Cardiac septum (tissue), 1 donor: ENCODE results near the gene TBX21. TPM values are rescaled to one million over a fixed set of nuclear protein-coding genes. Genes with fewer than 3 reads are reported as not detected.
"Not testable (repeated sequence)": the region's sequence is repeated elsewhere in the genome, so short reads cannot be mapped to it uniquely, and the experiment has no call there.

Source experiments
- DNase-seq: peaks from one replicate; pipeline ENCODE4 v3.0.0-alpha.2; 2020; ENCODE audit warnings: low spot score
- intact Hi-C: fragments of 100-400 bp; cut with DNase I; formaldehyde crosslinking; loops from one replicate; pipeline ENCODE4 v1.14.0; 2022
- total RNA-seq: library from RNA; stranded (reverse); fragmentation: NEBNext Ultra II Directional; extraction: Animal tissue kit (Norgen Biotek cat#: 25700); gene quantifications from one replicate; pipeline ENCODE4 v1.2.1, GENCODE V29; 2021
- donor health status: DM: no; HTN: no; CAD: no.

Gene TBX21
- total RNA-seq, 1 donor from 2014 or later = 0.30 TPM

DNA sequence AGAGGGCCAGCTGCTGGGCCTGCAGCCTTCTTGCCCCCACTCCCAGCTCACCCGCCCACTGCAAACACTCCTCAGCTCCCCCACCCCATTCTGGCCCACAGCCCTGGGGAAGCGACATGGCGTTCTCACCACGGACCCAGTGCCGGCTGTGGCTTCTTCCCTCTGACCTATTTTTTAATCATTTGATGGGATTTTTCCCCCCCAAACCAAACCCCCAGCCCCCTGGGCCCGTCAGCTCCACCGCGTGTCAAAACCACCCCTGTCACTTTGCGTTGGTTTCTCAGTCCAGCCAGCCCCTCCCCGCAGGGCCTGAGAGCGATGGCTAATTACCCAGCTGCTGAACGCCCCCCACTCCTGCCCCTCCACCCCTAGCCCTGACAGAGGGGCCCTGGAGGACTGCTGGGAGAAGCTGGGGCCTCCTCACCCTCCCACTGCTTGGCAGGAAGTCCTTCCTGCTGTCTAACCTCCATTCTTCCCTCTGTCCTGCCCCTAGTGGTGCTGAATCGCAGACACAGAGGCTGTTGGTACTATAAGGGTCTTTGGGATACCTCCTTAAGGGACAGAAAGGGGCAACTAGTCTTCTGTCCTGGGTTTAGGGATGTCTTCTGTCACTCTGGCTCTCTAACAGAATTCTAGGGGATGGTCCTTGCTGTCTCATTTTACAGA is 7.5 kb upstream of the TBX21 start:
- intact Hi-C loops = no loop called here
- no peak for DNase-seq

DNA sequence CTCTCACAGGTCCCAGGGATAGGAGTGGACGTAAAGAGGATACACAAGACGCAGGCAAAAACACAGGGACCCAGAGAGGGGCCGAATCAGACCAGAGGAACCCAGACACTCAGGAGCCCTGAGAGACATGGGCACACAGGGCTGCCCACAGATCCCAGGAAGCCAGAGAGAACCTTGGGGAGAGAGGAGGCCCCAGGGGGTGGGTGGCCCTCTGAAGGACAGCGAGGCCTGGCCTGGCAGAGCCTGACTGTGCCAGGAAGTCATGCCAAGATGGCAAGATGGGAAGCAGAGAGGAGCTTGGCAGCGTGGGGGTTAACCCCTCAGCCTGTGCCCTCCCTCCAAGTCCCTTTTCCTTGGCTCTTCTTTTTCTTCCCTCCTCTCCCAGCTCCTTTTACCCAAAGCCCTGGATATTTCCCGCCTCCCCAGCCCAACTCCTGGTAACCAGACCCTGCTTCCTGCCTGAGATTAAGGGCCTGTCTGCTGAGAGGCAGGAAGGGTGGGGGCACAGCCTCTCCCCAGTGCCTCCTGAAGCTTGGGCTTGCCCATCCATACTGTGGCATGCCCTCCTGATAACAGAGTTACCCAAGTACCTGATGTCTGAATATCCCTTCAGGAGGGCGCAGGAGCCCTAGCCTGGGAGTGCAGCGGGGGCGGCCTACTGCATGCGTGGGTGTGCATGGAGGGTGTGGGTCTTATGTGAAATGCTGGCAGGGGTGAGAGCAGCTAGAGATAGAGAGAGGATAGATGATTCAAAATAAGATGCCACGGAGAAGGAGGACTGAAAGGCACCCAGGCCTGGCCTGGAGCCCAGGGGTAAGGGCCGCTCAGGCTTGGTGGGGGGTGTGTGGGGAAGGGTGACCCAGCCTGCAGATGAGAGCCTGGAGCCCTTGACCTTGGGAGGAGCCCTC is 6.0 kb upstream of the TBX21 start:
- intact Hi-C loops = no loop called here
- no peak for DNase-seq

DNA sequence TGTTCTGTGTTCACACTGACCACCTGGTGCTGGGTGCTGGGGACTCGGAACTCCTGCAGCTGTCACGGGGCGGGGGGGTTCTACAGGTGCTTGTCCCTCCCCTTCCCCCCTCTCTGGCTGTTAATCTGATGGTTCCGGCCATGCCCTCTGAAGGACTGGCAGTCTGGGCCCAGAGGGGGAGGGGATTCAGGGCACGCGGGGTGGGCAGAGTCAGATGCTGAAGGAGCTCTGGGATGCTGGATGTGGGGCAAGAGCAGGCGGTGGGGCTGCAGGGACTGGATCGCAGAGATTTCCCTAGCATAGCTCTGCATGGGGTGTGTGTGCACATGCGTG is 5.4 kb upstream of the TBX21 start:
- DNase-seq = no peak
- intact Hi-C loops = no loop called here

DNA sequence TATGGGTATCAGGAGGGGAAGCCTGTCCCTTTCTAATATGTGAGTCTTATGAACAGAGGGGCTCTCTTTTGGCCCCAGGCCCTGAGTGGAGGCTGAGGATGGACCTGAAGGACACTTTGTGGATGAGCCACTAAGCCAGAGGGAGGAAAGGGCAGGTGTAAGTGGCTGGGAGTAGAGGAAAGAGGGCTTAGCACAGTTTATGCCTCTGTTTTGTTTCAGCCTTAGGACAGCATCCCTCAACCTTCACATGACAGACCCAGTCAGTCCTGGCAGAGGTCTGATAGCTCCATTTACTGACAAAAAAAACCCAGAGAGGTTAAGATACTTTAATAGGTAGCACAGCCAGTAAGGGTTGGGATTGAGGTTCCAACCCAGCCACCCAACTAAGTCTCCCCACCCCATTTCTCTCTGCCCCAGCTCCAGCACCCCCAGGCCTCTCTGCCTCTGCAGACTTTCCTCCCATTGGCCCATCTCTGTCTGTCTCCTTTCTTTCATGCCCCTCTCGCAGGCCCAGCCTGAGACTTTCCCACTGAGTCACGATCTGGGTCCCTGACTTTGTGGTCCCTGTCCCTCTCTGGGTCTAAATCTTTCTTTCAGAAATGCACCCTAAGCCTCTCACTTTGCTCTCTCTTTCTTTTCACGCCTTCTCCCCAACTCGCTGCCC is 4.7 kb upstream of the TBX21 start:
- DNase-seq = no peak
- intact Hi-C loops = no loop called here

DNA sequence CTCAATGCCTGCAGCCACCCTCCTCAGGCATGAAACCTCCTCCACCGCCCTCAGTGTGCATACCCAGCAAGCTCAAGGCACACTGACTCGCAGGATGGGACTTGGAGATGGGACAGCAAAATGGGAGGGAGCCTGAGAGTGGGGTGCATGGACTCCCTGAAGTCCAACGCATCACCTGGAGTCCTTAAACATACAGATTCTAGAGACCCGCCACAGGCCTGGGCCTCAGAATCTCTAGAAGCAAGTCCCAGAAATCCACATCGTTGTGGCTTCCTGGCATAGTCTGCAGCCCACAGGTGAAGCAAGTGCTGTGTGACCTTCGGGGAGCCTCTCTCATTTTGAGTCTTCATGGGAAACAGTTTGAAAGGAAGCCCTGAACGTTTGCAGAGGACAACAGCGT is 3.6 kb upstream of the TBX21 start:
- intact Hi-C loops = no loop called here
- DNase-seq = no peak

DNA sequence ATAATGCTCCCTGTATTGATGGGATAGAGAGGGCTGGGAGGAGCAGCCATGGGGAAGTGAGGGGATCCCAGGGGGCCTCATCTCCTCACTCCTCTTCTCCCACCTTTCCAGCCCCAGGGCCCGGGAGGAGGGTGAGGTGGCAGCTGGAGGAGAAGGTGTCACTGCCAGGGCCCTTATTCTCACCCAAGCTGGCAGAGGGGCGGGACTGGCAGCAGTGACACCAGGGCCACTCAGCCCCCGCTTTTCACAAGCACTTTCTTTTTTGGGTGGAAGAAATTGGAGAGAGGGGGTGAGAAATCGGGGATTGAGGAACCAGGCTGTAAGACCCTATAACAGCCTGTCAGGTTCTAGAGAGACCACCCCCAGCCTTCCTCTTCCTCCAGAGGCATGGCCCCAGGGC is 2.4 kb upstream of the TBX21 start:
- intact Hi-C loops = no loop called here
- no peak for DNase-seq

DNA sequence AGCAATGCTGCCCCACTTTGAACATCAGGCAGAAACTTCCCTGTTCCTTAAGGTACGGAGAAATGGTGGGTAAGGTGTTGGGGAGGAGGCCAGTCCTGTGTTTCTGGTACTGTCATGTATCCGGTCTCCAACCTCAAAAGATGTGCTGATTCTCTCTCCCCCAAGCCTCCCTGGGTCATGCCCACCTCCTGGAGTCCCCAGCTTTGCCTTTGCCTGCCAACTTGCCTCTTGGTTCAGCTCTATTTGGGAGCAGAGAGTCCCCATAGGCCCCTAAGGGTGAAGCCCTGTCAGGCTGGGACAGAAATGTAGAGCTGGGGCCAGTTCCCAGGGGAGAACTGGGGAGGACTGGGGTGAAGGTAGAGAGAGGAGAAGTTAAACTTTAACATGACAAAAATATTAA is 1.6 kb upstream of the TBX21 start:
- intact Hi-C loops = no loop called here
- DNase-seq = no peak

DNA sequence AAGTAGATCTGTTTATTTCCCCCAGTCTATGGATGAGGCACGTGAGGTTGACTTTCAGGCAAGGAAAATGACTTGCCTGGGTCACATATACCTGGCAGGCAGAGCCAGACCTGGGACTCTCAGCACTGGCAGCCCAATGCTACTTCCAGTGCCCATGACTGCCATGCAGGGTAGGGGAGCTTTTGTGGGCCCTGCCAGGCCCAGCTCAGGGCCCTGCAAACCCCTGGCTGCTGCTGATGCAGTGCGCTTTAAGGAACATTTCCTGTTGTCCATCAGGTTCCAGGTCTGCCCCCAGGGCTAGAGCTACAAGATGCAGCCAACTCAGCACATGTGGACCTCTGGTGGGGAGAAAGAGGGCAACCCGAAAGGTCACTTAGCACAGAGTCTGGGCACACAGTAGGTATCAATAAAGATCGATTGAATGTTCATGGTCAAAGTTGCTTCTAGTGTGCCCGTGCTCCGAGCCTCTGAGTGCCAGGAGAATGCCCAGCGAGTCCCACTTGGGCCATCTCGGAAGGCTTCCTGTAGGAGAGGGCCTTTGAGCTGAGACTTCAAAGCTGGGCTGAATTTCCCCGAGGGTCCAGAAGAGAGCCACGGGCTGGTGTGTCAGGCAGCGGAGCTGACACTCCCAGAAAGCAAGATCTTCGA is 513 bp upstream of the TBX21 start:
- DNase-seq = peak; percentile 20
- intact Hi-C loops = no loop called here

DNA sequence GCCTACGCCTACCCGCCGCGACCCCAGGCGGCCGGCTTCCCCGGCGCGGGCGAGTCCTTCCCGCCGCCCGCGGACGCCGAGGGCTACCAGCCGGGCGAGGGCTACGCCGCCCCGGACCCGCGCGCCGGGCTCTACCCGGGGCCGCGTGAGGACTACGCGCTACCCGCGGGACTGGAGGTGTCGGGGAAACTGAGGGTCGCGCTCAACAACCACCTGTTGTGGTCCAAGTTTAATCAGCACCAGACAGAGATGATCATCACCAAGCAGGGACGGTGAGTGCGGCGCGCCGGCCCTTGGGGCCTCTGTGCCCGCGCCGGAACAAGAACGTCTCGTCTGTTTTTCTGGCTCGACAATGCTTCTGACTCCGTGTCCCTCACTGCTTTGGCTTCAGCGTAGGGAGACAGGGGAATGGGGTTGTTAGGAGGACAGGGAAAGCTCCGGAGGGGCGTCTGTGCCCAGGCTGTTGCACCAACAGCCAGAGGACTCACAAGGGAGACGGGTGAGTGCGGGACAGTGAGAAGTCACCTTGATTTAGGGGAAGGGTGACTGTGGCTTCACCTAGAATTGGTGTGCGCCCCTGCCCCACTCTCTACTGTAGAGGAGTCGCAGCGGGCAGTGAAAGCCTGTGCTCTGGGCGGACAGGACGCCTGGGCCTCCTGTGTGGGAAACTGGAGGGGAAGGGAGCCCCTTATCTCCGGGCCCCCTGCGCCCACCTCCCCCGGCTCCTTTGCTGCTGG is 806 bp downstream of the TBX21 start:
- intact Hi-C loops = no loop called here

DNA sequence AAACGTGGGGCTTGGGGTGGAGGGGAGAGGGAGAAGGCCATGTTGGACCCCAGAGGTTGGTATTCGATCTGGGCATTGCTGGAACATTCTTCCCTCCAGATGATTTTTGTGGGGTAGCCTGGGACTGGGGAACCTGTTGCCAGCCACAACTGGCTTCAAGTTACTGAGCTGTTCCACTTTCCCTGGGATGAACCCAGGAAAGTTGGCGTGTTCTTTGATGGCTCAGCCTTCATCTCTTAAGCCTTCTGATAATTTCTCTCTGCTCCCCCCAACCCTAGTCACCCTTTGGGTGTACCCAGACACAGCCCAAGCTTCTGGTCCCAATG is 2.1 kb downstream of the TBX21 start:
- no peak for DNase-seq
- intact Hi-C loops = no loop called here

More for the DNA sequence above, 806 bp downstream of the TBX21 start:
- DNase-seq = peak; percentile 49

DNA sequence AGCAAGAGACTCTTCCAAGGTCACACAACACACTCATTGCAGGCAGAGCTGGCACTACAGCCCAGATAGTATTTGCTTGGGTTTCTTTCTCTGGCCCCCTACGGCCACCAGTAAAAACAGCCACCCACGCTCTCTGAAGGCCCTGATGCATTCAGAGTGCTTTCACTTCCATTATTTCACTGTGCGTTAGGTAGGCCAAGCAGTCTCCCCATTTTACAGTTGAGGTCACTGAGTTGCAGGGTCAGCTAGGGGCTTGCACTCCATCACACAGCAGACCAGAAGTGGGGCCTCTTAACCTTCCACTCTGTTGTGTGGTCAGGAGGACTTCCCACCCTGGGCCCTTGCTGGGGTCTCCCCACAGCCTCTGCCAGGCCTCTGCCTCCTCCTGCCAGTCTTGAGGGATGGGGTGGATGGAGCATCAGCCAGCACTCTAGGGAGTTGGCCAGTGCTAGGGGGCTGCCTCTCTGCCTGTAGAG is 2.5 kb downstream of the TBX21 start:
- peak; percentile 61 for DNase-seq
- intact Hi-C loops = no loop called here

DNA sequence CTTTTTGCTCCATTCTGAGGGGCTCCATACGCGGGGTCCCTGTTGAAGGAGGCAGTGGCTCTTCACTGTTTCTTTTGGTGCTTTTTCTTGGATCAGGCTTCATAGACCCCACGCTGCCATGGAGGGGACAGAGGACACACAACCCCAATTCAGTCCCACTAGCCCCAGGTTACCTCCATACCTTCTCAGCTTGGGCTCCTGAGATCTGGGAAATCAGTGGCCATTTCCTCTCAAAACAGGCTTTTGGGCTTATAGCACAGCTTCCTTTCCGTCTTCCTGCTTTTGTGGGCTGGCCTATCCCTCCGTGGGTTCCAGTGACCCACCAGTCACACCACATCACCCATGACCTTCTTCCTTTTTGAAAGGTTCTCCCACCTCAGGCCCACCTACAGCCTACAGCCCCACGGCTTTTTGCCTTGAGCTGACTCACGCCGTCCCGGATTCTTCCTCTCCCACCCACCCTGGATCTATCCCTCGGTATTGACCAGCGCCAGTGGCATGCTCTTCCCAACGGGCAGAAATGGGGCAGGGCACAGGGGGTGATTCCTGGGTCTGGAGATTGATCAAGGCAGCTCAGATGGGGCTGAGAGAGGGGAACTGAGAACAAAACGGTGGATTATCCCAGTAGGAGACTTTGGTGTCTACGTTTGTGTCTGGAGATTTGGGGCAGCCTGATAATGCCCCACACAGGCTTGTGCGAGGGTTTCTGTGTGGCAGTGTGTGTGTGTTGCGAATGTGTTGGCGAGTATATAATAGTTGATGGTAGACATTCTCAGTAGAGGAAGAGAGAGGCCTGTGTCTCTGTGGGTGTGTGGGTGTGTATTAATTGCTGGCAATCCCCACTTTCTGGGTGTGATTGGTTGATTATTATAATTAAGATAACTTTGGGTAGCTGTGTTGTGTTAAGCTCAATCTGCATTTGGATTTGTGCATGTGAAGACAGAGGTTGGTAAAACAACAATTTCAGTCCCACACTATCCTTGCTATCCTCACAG is 3.8 kb downstream of the TBX21 start:
- intact Hi-C loops = no loop called here
- peak; percentile 63 for DNase-seq

DNA sequence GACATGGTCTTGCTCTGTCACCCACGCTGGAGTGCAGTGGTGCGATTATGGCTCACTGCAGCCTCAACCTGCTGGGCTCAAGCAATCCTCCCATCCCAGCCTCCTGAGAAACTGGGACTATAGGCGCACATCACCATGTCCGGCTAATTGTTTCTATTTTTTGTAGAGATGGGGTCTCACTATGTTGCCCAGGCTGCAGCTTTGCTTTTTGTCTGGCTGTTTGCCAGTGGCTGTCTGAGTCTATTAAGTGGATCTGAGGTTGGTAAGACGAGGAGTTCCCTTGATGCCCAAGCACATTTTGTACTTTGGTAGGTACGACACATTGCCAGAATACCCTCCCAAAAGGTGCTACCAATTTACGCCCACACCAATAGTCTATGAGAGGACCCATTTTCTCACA is 5.1 kb downstream of the TBX21 start:
- intact Hi-C loops = no loop called here
- DNase-seq = no peak

DNA sequence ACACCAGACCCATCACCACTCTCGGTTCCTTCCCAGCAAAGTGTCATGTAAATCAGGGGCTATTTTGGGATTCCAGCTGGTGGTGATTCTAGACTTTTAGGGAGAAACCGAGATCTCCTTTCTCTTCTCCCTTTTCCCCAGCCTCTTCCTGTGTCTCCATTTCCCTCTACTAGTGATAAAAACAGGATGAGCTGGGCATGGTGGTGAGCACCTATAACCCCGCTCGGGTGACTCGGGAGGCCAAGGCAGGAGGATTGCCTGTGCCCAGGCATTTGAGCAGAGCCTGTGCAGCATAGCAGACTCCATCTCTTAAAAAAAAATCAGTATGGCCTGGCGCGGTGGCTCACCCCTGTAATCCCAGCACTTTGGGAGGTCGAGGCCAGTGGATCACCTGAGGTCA is 6.1 kb downstream of the TBX21 start:
- no peak for DNase-seq
- intact Hi-C loops = no loop called here

DNA sequence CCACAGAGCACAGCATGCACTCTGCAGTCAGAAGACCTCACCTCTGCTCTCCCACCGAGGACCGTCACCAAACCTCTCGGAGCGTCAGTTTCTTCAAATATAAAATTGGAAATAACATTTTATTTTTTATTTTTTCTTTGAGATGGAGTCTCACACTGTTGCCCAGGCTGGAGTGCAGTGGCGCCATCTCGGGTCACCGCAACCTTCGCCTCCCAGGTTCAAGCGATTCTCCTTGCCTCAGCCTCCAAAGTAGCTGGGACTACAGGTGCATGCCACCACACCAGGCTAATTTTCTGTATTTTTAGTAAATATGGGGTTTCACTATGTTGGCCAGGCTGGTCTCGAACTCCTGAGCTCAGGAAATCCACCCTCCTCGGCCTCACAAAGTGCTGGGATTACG is 6.9 kb downstream of the TBX21 start:
- intact Hi-C loops = not testable (repeated sequence)

DNA sequence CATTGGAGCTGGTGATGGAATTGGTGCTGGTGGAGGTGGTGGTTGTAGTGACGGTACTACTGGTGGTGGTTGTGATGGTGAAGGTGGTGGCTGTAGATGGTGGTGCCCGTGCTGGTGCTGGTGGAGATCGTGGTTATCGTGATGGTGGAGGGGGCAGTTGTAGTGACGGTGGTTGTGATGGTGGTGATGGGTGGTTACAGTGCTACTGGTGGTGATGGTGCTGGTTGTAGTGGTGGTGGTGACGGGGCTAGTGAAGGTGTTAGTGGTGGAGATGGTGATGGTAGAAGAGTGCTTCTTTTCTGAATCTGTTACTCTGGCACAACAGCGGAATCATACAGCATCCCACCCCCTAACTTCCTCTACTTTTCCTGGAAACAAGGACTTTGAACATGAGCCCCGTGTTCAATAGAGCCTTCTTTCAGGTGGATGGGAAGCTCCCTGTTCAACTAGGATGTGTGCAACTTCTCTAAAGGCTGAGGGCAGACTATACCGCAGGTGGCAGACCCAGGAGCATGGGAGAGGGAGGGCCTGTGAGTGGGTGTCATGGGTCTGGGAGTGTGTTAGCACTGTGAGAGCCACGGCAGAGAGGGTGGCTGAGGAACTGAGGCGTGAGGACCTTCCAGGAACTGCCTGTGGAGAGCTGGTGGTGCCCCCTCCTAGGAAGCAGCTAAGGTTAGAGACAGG is 8.2 kb downstream of the TBX21 start:
- DNase-seq = no peak
- intact Hi-C loops = no loop called here

More for the DNA sequence above, 6.9 kb downstream of the TBX21 start:
- DNase-seq = not testable (repeated sequence)

DNA sequence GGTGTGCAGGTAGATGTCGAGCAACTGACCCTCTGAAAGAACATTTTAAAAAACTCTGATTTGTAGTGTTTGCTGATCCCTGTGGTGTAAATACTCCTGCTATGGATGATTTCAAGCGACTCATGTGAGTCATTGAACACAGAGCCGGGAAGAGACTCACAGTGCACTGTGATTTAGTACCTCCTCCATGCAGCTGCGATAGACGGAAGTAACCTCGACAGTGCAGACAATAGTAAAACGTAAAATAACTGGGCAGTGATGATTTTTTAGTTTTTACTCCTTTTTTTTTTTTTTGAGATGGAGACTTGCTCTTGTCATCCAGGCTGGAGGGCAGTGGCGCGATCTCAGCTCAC is 8.7 kb downstream of the TBX21 start:
- no peak for DNase-seq
- intact Hi-C loops = no loop called here
